HL-60 (cell line): Measurements from ENCODE around the gene NPVF.

ENCODE experiments used
- CTCF ChIP-seq: IDR thresholded peaks from one replicate; pipeline ENCODE4 v1.5.1; 2011; ENCODE audit warnings: low read length, control low read depth, inconsistent platforms; ENCODE audit not compliant: insufficient read depth
- POLR2AphosphoS5 ChIP-seq: IDR thresholded peaks from 2 replicates; pipeline ENCODE4 v1.6.1; 2012; ENCODE audit warnings: low read depth
- REST ChIP-seq: IDR thresholded peaks from 2 replicates; pipeline ENCODE4 v1.6.1; 2012; ENCODE audit warnings: low read depth; ENCODE audit not compliant: insufficient replicate concordance

GRCh38 chr7:25180946-25181345 is 47.3 kb downstream of the NPVF start:
- no peak for TF ChIP-seq CTCF
- TF ChIP-seq POLR2AphosphoS5, result no peak
- no peak for TF ChIP-seq REST
